HG03442 (cell line): Measurements from ENCODE around the gene UPK1A.
"Not testable (repeated sequence)": the region's sequence is repeated elsewhere in the genome, so short reads cannot be mapped to it uniquely, and the experiment has no call there.

Source experiments
- ATAC-seq: cut with Tn5 transposase; IDR thresholded peaks from one replicate; pipeline ENCODE4 v1.9.1; 2021; ENCODE audit warnings: mild to moderate bottlenecking, moderate library complexity; ENCODE audit not compliant: unreplicated experiment

The UPK1A gene

DNA sequence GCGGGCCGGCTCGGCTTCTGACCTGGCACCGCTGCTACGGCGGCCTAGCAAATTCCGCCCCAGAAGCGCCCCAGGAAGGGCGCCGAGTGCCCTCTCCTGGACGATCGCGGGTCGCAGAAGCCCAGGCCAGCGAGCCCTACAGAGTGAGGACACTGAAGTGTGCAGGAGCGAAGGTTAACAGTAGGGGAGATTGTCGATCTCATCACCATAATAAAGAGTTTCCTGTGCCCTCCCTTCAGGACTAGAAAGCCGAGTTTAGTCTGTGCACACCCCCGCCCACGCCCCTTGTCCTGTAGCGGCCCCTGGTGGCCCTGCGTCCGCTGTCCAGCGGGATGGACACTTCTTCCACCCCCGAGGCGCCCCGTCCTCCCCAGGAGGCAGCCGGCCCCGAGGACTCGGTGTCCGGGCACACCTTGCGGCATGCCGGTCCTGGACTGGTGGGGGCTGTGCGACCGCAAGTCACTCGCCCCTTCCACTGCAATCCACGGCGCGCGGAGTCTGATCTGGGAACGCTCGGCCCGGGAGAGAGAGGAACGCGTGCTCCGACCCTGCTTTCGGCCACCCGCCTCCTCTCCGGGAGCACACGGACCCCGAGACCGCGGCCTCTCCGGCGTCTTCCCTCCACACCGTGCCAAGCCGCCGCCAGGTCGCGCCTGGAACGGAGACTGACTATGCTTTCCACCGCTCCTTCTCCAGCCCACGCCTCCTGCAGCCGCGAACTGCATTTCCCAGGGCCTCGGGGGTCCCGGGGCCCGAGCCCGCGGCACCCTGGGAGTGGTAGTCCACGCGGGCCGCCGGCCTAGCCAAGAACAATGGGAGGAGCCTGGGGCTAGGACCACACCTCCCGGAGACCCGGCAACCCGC, 50.7 kb downstream of the UPK1A start:
- ATAC-seq, result peak; percentile 60

DNA sequence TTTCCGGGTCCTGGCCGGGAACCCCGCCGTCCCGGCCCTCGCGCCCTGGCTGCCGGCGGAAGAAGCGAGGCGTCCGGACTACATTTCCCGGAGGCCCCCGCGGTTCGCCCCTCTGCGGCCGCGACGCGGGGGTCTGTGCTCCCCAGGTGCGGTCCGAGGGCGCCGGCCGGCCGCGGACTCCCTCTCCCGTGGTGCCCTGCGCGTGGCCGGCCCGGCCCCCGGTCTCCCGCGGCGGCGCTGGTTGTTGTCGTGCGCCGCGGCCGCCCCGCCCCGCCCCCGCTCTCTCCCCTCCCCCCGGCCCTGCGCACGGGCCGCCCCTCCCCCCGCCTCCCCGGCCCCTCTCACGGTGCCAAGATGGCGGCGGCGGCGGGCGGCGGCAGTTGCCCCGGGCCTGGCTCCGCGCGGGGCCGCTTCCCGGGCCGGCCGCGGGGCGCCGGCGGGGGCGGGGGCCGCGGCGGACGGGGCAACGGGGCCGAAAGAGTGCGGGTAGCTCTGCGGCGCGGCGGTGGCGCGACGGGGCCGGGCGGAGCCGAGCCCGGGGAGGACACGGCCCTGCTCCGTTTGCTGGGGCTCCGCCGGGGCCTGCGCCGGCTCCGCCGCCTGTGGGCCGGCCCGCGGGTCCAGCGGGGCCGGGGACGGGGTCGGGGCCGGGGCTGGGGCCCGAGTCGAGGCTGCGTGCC, 51.5 kb downstream of the UPK1A start, which contains the start of gene KMT2B:
Gene KMT2B, plus strand, starts transcription at position 339 of the 680 bp plus-strand sequence. Its CDS starts 16 bp downstream, at position 355.
- ATAC-seq, result no peak

DNA sequence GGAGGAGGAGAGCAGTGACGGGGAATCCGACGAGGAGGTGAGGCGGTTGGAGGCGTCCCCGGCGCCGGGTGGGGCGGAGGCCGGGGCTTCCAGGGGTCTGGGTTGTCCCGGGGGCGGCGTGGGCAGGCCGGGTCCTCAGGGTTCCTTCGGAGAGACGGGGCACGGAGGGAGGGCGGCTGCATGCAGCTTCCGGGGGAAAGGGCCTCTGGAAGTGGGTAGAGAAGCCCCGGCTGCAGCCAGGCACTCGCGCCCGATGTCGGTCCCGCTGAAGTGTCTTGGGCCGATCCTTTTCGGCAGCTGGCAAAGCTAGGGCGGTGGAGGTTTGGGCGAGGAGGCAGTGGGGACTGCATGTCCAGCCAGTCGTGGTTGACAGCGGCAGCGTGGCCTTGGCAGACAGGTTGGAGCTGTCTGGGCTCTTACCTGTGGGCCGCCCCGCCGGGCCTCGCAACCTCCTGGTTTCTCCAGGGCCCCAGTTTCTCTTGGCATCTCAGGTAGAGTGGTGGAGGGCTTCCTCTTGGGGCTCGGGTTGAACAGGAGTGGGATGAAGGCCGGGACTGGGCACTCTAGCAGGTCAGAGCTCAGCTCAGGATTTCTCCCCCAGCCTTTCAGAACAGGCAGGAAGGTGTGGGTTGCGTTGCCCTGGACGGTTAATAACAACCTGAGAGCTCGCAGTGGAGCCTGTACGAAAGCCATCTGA, 52.2 kb downstream of the UPK1A start:
- ATAC-seq, result peak; percentile 1

DNA sequence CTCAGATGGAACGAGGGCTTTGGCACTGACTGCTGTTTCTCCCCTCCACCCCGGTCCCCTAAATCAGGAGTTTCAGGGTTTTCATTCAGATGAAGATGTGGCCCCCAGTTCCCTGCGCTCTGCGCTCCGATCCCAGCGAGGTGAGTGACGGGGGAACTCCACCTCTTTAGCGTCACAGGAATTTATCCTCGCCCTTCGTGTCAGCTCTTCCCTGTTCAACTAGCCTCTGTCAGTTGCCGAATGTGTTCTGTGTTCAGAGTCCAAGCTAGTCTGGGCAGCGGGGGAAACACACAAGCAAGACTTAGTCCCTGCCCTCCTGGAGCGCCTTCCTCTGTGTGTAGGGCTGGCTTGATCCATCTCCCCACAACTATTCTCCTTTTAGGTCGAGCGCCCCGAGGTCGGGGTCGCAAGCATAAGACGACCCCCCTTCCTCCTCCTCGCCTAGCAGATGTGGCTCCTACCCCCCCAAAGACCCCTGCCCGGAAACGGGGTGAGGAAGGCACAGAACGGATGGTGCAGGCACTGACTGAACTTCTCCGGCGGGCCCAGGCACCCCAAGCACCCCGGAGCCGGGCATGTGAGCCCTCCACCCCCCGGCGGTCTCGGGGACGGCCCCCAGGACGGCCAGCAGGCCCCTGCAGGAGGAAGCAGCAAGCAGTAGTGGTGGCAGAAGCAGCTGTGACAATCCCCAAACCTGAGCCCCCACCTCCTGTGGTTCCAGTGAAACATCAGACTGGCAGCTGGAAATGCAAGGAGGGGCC, 53.3 kb downstream of the UPK1A start:
- ATAC-seq, result no peak

DNA sequence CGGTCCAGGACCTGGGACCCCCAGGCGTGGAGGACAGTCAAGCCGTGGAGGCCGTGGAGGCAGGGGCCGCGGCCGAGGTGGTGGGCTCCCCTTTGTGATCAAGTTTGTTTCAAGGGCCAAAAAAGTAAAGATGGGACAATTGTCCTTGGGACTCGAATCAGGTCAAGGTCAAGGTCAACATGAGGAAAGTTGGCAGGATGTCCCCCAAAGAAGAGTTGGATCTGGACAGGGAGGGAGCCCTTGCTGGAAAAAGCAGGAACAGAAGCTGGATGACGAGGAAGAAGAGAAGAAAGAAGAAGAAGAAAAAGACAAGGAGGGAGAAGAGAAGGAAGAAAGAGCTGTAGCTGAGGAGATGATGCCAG, 53.8 kb downstream of the UPK1A start:
- no peak for ATAC-seq

DNA sequence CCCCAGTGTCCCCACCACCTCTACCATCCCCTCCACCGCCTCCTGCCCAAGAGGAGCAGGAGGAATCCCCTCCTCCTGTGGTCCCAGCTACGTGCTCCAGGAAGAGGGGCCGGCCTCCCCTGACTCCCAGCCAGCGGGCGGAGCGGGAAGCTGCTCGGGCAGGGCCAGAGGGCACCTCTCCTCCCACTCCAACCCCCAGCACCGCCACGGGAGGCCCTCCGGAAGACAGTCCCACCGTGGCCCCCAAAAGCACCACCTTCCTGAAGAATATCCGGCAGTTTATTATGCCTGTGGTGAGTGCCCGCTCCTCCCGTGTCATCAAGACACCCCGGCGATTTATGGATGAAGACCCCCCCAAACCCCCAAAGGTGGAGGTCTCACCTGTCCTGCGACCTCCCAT, 54.3 kb downstream of the UPK1A start:
- ATAC-seq, result no peak

DNA sequence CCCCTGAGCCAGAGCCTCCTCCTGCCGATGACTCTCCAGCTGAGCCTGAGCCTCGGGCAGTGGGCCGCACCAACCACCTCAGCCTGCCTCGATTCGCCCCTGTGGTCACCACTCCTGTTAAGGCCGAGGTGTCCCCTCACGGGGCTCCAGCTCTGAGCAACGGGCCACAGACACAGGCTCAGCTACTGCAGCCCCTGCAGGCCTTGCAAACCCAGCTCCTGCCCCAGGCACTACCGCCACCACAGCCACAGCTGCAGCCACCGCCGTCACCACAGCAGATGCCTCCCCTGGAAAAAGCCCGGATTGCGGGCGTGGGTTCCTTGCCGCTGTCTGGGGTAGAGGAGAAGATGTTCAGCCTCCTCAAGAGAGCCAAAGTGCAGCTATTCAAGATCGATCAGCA, 55.1 kb downstream of the UPK1A start:
- no peak for ATAC-seq

DNA sequence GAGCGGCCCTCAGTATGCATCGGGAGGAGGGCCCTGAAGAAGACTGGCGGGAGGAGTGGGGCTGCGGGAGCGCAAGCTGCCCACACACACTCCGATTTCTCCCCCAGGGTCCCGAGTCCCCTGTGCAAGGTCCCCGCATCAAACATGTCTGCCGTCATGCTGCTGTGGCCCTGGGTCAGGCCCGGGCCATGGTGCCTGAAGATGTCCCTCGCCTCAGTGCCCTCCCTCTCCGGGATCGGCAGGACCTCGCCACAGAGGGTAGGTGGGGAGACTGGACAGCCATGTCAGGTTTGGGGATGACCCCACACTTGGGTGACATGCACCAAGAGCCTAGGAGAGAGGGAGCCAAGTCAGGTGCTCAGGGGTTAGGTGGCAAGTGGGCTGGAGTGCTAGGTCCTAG, 56.1 kb downstream of the UPK1A start:
- no peak for ATAC-seq

DNA sequence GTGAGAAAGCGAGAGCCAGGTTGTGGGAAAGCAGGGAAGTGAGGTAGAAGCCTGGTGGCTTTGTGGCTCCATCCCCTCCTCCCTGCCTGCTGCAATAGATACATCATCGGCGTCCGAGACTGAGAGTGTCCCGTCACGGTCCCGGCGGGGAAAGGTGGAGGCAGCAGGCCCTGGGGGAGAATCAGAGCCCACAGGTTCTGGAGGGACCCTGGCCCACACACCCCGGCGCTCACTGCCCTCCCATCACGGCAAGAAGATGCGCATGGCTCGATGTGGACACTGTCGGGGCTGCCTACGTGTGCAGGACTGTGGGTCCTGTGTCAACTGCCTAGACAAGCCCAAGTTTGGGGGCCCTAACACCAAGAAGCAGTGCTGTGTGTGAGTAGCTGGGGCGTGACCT, 56.6 kb downstream of the UPK1A start:
- no peak for ATAC-seq

DNA sequence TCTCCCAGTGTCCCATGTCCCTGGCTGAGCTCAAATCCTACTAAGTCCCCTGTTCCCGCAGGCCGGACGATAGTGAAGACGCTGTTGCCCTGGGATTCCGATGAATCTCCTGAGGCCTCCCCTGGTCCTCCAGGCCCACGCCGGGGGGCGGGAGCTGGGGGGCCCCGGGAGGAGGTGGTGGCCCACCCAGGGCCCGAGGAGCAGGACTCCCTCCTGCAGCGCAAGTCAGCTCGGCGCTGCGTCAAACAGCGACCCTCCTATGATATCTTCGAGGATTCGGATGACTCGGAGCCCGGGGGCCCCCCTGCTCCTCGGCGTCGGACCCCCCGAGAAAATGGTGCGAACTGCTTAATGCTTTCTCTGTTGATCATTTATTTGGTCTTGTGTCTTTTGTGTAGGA, 57.4 kb downstream of the UPK1A start:
- no peak for ATAC-seq

DNA sequence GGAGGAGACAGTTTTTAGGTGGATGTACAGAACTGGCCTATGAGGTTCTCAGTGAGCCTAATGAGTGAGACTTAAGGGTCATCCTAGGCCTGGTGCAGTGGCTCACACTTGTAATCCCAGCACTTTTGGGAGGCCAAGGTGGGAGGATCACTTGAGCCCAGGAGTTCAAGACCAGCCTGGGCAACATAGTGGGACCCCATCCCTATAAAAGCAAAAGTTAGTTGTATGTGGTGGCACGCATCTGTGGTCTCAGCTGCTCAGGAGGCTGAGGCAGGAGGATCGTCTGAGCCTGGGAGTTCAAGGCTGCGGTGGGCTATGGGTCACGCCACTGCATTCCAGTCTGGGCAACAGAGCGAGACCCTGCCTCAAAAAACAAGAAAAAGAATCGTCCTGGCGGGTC, 57.8 kb downstream of the UPK1A start:
- not testable (repeated sequence) for ATAC-seq

DNA sequence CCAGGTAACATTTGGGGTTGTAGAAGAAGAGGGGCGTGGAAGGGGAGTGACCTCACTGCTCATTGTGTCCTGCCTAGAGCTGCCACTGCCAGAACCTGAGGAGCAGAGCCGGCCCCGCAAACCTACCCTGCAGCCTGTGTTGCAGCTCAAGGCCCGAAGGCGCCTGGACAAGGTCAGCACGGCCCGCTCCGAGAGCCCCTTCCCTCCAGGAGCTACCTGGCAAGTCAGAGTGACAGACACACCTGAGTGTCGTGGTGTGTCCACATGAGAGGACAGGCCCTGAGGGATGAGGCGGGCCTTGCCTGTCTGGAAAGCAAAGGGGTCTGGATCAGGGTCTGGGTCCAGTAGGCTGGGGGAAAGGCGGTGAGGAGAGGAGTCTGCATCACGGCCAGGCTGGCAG, 58.2 kb downstream of the UPK1A start:
- ATAC-seq, result no peak

DNA sequence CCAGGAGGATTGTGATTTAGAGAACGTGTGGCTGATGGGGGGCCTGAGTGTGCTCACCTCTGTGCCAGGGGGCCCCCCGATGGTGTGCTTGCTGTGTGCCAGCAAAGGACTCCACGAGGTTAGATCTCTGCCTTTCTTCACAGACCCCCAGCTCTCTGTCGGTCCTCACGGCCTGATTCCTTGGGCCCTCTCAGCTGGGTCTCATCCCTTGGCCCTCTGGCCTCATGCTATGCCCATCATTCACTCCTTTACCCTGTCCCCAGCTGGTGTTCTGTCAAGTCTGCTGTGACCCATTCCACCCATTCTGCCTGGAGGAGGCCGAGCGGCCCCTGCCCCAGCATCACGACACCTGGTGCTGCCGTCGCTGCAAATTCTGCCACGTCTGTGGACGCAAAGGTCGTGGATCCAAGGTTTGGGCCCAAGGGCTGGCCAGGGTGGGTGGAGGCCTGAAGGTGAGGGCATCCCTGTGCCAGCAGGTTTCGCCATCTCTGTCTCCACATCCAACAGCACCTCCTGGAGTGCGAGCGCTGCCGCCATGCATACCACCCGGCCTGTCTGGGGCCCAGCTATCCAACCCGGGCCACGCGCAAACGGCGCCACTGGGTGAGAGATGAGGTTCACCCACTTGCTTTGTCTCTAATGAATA, 59.0 kb downstream of the UPK1A start:
- no peak for ATAC-seq

DNA sequence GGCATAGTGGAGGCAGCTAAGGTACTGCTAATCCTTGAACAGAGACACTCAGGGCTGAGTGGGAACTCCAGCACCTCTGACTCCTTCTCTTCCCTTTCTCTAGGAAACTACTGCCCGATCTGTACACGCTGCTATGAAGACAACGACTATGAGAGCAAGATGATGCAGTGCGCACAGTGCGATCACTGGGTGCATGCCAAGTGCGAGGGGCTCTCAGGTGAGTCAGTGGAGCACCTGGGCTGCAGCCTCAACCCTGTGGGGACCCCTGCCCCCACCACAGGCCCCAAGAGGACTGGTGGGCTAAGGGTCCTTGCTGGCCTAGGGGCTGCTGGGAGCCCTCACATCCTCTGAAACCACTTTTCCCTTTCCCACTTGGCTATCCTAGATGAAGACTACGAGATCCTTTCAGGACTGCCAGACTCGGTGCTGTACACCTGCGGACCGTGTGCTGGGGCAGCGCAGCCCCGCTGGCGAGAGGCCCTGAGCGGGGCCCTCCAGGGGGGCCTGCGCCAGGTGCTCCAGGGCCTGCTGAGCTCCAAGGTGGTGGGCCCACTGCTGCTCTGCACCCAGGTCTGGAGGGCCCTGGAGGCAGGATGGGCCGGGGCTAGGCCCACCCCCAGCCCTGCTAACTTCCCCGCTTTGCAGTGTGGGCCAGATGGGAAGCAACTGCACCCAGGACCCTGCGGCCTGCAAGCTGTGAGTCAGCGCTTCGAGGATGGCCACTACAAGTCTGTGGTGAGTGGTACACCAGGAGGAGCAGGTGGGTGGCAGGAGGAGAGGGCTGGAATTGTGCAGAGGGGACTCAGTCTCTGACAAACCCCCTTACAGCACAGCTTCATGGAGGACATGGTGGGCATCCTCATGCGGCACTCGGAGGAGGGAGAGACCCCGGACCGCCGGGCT, 61.0 kb downstream of the UPK1A start:
- ATAC-seq, result no peak
